ENCODE measurements around the gene ZNF385D. TPM values are rescaled to one million over a fixed set of nuclear protein-coding genes. Genes with fewer than 3 reads are reported as not detected.

The ZNF385D gene
- total RNA-seq, 1 donor from 2014 or later: 2.1 TPM

DNA sequence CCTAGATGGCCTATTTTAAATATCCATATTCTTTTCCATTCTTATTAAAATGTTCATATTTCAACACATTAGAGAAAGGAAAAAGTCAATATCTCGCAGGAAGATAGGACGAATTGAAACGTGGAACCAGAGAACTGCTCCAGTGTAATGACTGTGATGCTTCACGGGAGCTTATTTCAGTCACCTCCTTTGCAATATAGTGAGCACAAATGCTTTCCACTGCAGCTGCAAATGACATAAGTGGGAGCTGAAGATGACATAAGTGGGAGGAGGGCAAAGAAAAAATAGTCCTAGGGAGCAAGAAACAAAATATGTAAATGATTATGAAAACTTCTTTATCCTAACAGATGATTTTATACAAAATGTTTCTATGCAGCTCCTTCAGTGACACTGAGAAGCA lies 324.1 kb downstream of the ZNF385D start:
- no peak overlapping the region for H3K27ac Mint-ChIP-seq (ENCODE audit: unreplicated experiment)
- peaks cover 7% of the 10 kb centered on the region for H3K27me3 Mint-ChIP-seq (ENCODE audit: low read depth)
- TF ChIP-seq, protein P1, sequence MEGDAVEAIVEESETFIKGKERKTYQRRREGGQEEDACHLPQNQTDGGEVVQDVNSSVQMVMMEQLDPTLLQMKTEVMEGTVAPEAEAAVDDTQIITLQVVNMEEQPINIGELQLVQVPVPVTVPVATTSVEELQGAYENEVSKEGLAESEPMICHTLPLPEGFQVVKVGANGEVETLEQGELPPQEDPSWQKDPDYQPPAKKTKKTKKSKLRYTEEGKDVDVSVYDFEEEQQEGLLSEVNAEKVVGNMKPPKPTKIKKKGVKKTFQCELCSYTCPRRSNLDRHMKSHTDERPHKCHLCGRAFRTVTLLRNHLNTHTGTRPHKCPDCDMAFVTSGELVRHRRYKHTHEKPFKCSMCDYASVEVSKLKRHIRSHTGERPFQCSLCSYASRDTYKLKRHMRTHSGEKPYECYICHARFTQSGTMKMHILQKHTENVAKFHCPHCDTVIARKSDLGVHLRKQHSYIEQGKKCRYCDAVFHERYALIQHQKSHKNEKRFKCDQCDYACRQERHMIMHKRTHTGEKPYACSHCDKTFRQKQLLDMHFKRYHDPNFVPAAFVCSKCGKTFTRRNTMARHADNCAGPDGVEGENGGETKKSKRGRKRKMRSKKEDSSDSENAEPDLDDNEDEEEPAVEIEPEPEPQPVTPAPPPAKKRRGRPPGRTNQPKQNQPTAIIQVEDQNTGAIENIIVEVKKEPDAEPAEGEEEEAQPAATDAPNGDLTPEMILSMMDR (conservative IDR thresholded peaks at IDR 0.05): no peak
- no peak for DNase-seq (ENCODE audit: low read depth, low spot score)
- no peak overlapping the region for H3K4me3 Mint-ChIP-seq
- H3K4me1 Mint-ChIP-seq: no peaks in the 10 kb centered on the region
- no peaks in the 10 kb centered on the region for H3K9me3 Mint-ChIP-seq
- H3K36me3 Mint-ChIP-seq (ENCODE audit: low read depth): no peaks in the 10 kb centered on the region

DNA sequence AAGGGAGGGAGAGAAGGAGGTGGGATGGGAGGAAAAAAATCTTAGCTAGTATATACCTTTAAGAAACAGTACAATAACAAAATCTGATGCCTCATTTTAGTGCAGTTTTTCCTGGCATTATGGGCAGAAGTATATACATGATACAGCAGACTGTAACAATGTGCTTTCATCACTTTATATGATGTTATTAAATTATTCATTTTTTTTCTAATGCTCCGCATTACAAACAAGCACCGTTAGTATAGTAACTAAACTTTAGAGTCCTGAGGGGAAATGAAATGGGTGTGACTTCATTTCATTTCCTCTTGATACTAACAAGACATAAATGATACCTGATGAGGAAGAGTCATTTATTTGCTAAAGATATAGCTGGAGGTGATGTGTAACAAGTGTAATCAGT lies 325.3 kb downstream of the ZNF385D start:
- TF ChIP-seq, protein P1 (conservative IDR thresholded peaks at IDR 0.05): no peak
- Mint-ChIP-seq H3K27me3 (ENCODE audit: low read depth) (peaks cover 7% of the 10 kb centered on the region), H3K9me3 (no peaks in the 10 kb centered on the region), H3K4me1 (no peaks in the 10 kb centered on the region), H3K36me3 (ENCODE audit: low read depth) (no peaks in the 10 kb centered on the region), H3K4me3 (no peak overlapping the region), H3K27ac (ENCODE audit: unreplicated experiment) (no peak overlapping the region)
- DNase-seq (ENCODE audit: low read depth, low spot score): no peak

DNA sequence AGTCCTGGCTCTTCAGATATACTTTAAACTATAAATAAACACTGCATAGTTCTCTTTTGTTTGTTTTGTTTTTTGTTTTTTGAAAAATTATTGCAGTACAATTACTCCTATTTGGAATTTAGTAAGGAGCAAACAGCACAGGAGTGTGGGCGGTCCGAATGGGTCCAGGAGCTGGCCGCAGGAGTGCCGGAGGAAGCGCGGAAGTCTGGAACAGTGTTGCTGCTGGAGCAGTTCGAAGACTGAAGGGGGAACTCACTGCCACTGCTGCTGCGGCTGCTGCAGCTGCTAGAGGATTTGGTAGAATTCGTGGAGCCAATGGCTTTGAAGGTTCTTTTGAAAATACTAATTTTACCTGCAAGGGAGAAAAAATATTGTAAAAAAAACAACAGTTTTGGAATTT lies 329.9 kb downstream of the ZNF385D start:
- no peak overlapping the region for H3K27ac Mint-ChIP-seq (ENCODE audit: unreplicated experiment)
- DNase-seq (ENCODE audit: low read depth, low spot score): no peak
- TF ChIP-seq, protein P1 (conservative IDR thresholded peaks at IDR 0.05): no peak
- H3K4me3 Mint-ChIP-seq: no peak overlapping the region
- H3K36me3 Mint-ChIP-seq (ENCODE audit: low read depth): no peaks in the 10 kb centered on the region
- H3K4me1 Mint-ChIP-seq: no peaks in the 10 kb centered on the region
- no peaks in the 10 kb centered on the region for H3K9me3 Mint-ChIP-seq
- peaks cover 7% of the 10 kb centered on the region for H3K27me3 Mint-ChIP-seq (ENCODE audit: low read depth)

DNA sequence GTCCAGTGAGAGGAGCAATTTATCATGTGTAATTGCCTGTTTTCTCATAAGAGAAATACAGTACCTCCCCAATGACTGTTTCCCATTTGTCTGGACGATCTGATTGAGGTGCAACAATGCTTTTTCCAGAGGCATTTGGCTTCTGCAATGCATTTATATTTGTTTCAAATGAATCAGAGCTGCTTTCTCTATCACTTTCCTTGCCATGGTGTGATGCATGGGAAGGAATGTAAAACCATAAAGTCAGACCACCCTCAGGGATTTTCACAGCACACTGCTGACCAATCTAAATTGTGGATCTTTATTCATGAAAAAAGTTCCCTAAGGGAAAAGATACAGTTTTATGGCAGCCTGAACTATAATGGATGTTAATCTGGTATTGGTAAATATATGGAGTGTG lies 333.0 kb downstream of the ZNF385D start:
- no peaks in the 10 kb centered on the region for H3K36me3 Mint-ChIP-seq (ENCODE audit: low read depth)
- no peaks in the 10 kb centered on the region for H3K4me1 Mint-ChIP-seq
- no peak for DNase-seq (ENCODE audit: low read depth, low spot score)
- H3K9me3 Mint-ChIP-seq: no peaks in the 10 kb centered on the region
- H3K4me3 Mint-ChIP-seq: no peak overlapping the region
- H3K27me3 Mint-ChIP-seq (ENCODE audit: low read depth): peaks cover 7% of the 10 kb centered on the region
- no peak overlapping the region for H3K27ac Mint-ChIP-seq (ENCODE audit: unreplicated experiment)
- TF ChIP-seq, protein P1 (conservative IDR thresholded peaks at IDR 0.05): no peak

DNA sequence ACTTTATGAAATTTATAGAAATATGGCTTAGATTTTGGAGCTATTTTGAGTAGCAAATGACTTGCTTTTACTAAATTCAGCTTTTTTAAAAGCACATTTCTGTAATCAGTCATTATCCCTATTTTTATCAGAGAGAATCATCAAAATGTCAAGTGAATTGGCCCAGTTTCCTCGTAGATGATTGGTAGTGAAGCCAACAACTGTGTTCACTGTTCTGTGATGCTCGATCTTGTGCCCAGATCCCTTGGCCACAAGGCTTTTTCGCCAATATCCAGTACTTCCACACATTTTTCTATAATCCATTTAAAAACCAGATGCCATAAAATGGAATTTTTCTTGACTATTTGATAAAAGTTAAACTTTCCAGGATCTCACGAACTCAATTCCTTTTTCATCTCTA lies 336.5 kb downstream of the ZNF385D start:
- TF ChIP-seq, protein P1 (conservative IDR thresholded peaks at IDR 0.05): no peak
- Mint-ChIP-seq H3K36me3 (ENCODE audit: low read depth) (no peaks in the 10 kb centered on the region), H3K9me3 (no peaks in the 10 kb centered on the region), H3K4me3 (no peak overlapping the region), H3K27me3 (ENCODE audit: low read depth) (no peaks in the 10 kb centered on the region), H3K4me1 (no peaks in the 10 kb centered on the region), H3K27ac (ENCODE audit: unreplicated experiment) (no peak overlapping the region)
- no peak for DNase-seq (ENCODE audit: low read depth, low spot score)

DNA sequence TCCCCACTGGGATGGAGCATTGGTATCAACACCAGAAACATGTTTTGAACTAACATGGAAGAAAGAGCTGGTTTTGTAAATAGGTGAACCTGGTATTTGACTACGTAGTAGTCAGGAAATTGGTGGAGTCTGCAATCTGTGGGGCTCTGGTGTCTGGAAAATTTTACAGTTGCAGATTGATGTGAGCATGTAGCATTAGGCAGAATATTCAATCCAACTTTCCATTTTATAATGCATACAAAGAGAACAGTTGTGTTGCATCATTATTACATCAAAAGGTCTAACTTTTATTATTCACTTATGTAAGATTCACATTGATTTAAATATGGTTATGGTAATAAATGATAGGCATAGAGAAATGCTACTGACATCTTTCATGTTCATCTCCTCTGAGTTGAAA lies 340.0 kb downstream of the ZNF385D start:
- DNase-seq (ENCODE audit: low read depth, low spot score): no peak
- no peaks in the 10 kb centered on the region for H3K9me3 Mint-ChIP-seq
- no peaks in the 10 kb centered on the region for H3K4me1 Mint-ChIP-seq
- H3K27me3 Mint-ChIP-seq (ENCODE audit: low read depth): no peaks in the 10 kb centered on the region
- TF ChIP-seq, protein P1 (conservative IDR thresholded peaks at IDR 0.05): no peak
- H3K27ac Mint-ChIP-seq (ENCODE audit: unreplicated experiment): no peak overlapping the region
- no peaks in the 10 kb centered on the region for H3K36me3 Mint-ChIP-seq (ENCODE audit: low read depth)
- no peak overlapping the region for H3K4me3 Mint-ChIP-seq
